ENCODE measurements around the gene TBX4. TPM values are rescaled to one million over a fixed set of nuclear protein-coding genes. Genes with fewer than 3 reads are reported as not detected.

Gene TBX4
- total and polyA plus RNA-seq, 9 of the 15 experiments (the other 6 are each of a cell fraction or from before 2014, with no cell fraction given) = not detected

GRCh38 chr17:61414936-61415251, 37.3 kb upstream of the TBX4 start:
- intact Hi-C loops (cut with micrococcal nuclease) (loop anchor here (5.0 to 10.0 kb wide), 2 partner anchors 420 to 692 kb away; no protein-coding TSS in a partner anchor), in situ Hi-C loops (cut with MboI) (no loop called here)
- H3K9me3 ChIP-seq (replicated peaks; ENCODE audit: control insufficient read depth, insufficient read depth, low read depth, low read length) = no peaks in the 10 kb centered on the region
- no peak overlapping the region for H3K27ac ChIP-seq (ENCODE audit: extremely low read depth, low read depth, low read length)
- no peak overlapping the region for H2AFZ ChIP-seq (ENCODE audit: low read depth, low read length)
- no peak overlapping the region for H3K9ac ChIP-seq (ENCODE audit: insufficient read depth in 1 of 2, low read depth in 2 of 2, low read length in 2 of 2)
- no peaks in the 10 kb centered on the region for H3K79me2 ChIP-seq (ENCODE audit: control insufficient read depth, insufficient read depth, low read length)
- peak in 1 of 4 experiments; percentile 2 for DNase-seq (ENCODE audit: extremely low read depth in 1 of 4, low spot score in 3 of 4)
- no peaks in the 10 kb centered on the region for H4K20me1 ChIP-seq (replicated peaks; ENCODE audit: control insufficient read depth, insufficient read depth, low read length)
- TF ChIP-seq TAF9B (IDR thresholded peaks at IDR 0.05; ENCODE audit: partially characterized antibody) (no peak), ZNF134 (CRISPR knock-in tag; conservative IDR thresholded peaks at IDR 0.05) (no peak), DEAF1 (CRISPR knock-in tag; IDR thresholded peaks at IDR 0.05) (no peak)
- no TSS peak for BruUV-seq (replicated peaks)
- H3K27me3 ChIP-seq (ENCODE audit: control insufficient read depth in 2 of 2, insufficient read depth in 2 of 2, low read length in 2 of 2) = peaks cover 3 to 9% of the 10 kb centered on the region in 2 experiments; a peak in 4 of 5 replicates
- H3K4me2 ChIP-seq (ENCODE audit: insufficient read depth, low read length) = no peak overlapping the region
- ATAC-seq = no peak
- H3K4me3 ChIP-seq = no peak overlapping the region
- WGBS (ENCODE audit: insufficient coverage, low coverage, missing lambda C conversion rate) = 20% methylated on average over 5 of the region's 5 CpGs
- ChIA-PET POLR2A (no interaction called here), CTCF (ENCODE audit: low intra/inter-chr PET ratio) (no interaction called here)
- no peaks in the 10 kb centered on the region for H3K36me3 ChIP-seq (ENCODE audit: control insufficient read depth, insufficient read depth, low read length)
- no peaks in the 10 kb centered on the region for H3K9me1 ChIP-seq (ENCODE audit: control insufficient read depth, insufficient read depth, low read length)
- peaks cover 0 to 33% of the 10 kb centered on the region in 2 experiments; a peak in 4 of 5 replicates for H3K4me1 ChIP-seq (replicated peaks in 1 of 2; ENCODE audit: control insufficient read depth in 2 of 2, insufficient read depth in 2 of 2, low read length in 2 of 2)
- no peak for FAIRE-seq

All from K562 (cell line).